ENCODE measurements around the gene WFS1.

WFS1 gene

GRCh38 chr4:6326312-6327060 lies 56.8 kb downstream of the WFS1 start:
- no peak for DNase-seq

- DNase-seq, result peak; percentile 63
Measured at GRCh38 chr4:6327220-6327917, 57.7 kb downstream of the WFS1 start.

GRCh38 chr4:6328526-6328925 lies 58.9 kb downstream of the WFS1 start:
- no peak for DNase-seq

GRCh38 chr4:6329478-6330383 lies 60.1 kb downstream of the WFS1 start:
- DNase-seq, result no peak

DNA sequence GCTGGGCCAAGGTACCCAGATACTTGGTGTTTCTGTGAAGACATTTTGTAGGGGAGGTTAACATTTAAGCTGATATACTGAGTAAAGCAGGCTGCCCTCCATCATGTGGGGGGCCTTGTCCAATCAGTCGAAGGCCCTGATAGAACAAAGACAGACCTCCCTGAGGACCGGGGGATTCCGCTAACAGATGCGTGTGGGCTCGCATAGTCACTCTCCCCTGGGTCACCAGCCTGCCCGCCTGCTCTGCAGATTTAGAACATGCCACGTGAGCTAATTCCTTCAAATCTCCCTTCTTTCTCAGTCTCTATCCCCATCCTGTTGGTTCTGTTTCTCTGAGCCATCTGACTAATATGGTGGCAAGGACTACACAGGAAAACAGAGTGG lies 60.7 kb downstream of the WFS1 start:
- no peak for DNase-seq

- DNase-seq, result no peak
Measured at GRCh38 chr4:6331018-6331417, 61.4 kb downstream of the WFS1 start.

DNA sequence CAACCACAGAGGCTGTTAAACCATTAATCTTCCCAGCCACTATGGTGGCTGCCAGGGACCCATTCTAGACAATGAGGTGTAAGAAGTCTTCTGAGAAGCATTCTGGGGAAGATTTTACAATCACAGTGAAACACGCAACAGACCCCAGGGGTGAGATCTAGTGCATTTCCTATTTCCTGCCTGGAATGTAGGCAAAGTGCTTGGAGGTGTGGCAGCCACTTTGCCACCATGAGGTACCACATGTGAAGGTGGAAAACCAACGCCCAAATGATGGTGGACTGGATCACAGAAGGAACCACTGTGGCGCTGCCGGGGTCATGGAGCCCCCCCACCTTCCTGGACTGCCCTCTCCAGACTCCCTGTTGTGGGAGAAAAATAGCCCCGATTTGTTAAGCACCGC lies 61.8 kb downstream of the WFS1 start:
- DNase-seq, result no peak

- DNase-seq, result no peak
Measured at GRCh38 chr4:6332042-6332668, 62.5 kb downstream of the WFS1 start.

- DNase-seq, result no peak
Measured at GRCh38 chr4:6332669-6333050, 63.0 kb downstream of the WFS1 start.

- no peak for DNase-seq
Measured at GRCh38 chr4:6333301-6334202, 63.9 kb downstream of the WFS1 start.

GRCh38 chr4:6334203-6334887 lies 64.7 kb downstream of the WFS1 start:
- no peak for DNase-seq

GRCh38 chr4:6335040-6335590 lies 65.5 kb downstream of the WFS1 start:
- DNase-seq, result no peak

DNA sequence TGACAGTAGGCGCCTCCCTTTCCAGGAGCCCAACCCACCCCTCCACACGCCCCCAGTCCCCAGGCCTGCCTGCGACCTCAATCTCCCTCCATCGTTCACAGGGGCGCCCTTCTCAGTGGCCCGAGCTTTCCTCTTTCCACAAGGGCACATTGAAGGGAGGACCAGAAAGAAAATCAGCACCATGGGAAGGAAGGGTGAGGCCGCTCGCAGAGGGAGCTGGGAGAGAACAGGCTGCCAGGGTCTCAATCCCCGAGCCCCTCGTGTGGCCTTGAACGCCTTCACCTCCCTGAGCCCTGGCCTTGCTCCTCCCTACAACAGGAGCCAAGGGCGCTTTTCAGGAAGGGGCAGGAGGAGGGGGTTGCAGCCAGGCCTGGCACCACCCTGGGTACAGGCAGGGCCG lies 66.5 kb downstream of the WFS1 start:
- DNase-seq, result no peak

GRCh38 chr4:6337331-6337935 lies 67.8 kb downstream of the WFS1 start:
- no peak for DNase-seq

- DNase-seq, result no peak
Measured at GRCh38 chr4:6338175-6338950, 68.7 kb downstream of the WFS1 start.

DNA sequence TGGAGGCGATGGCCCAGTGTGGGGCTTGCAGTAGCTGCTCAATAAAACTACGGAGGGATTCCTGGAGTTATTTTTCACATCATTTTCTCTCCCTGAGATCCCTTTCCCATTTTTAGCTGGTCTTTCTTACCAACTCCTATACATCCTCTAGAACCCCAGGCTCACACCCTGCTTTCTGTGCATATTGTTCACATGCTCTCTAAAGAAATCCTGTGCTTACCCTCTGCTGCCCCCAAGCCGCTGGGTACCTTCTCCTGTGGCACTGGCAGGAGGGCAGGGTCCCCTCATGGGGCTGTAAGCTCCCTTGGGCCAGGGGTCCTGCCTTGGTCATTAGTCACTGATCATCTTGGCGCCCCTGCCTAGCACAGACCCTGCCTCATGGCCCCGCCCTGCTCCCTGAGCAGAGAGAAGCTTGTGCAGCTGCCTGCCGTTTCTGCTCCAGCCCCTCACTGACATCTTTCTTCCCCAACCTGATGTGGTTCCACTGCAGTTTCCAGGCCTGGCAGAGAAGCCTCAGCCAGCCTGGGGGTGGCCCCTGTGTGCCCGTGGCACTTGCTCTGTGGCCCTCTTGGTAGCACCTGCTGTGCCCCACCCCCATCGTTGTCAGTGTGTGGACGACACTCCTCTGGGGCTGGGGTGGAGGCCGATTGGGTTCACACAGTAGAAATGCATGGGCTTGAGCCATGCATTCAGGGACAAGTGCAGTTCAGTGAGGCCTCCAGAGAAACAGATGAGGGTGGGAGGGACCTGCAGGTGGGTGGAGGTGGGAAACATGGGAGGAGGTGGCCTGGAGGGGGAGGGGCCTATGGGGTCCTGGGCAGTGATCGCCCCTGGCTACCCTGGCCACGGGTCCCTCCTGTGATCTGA lies 69.5 kb downstream of the WFS1 start:
- DNase-seq, result no peak

GRCh38 chr4:6339818-6340445 lies 70.3 kb downstream of the WFS1 start:
- DNase-seq, result no peak

- DNase-seq, result no peak
Measured at GRCh38 chr4:6340446-6341015, 70.9 kb downstream of the WFS1 start.
